Pulmonary artery endothelial cell (primary cell): ENCODE data around the gene LAMA1. TPM values are rescaled to one million over a fixed set of nuclear protein-coding genes. Genes with fewer than 3 reads are reported as not detected.

Experiments used
- DNase-seq: peaks from one replicate; pipeline ENCODE4 v3.0.0-alpha.2; 2011; ENCODE audit warnings: low read depth, low spot score
- total RNA-seq: library from RNA; depleted of rRNA; stranded (reverse); fragments of >200 nt; gene quantifications from 2 replicates; pipeline ENCODE4 v1.2.3, GENCODE V29; 2014

LAMA1 gene
- total RNA-seq, 1 donor from 2014 or later: under 0.01 TPM

- DNase-seq: no peak
Observed at GRCh38 chr18:7112936-7113335, 4.7 kb downstream of the LAMA1 start.

- DNase-seq: no peak
Observed at GRCh38 chr18:7111134-7111533, 6.5 kb downstream of the LAMA1 start.

- DNase-seq: no peak
Observed at GRCh38 chr18:7105943-7106342, 11.7 kb downstream of the LAMA1 start.

GRCh38 chr18:7105268-7105667, 12.3 kb downstream of the LAMA1 start:
- no peak for DNase-seq

GRCh38 chr18:7104649-7105048, 12.9 kb downstream of the LAMA1 start:
- DNase-seq: no peak

GRCh38 chr18:7102131-7102530, 15.5 kb downstream of the LAMA1 start:
- no peak for DNase-seq

- no peak for DNase-seq
Observed at GRCh38 chr18:7096838-7097237, 20.8 kb downstream of the LAMA1 start.

GRCh38 chr18:7094427-7094826, 23.2 kb downstream of the LAMA1 start:
- no peak for DNase-seq

- no peak for DNase-seq
Observed at GRCh38 chr18:7090771-7091170, 26.8 kb downstream of the LAMA1 start.

- no peak for DNase-seq
Observed at GRCh38 chr18:7089369-7089768, 28.2 kb downstream of the LAMA1 start.

- DNase-seq: no peak
Observed at GRCh38 chr18:7084080-7085065, 33.2 kb downstream of the LAMA1 start.

- no peak for DNase-seq
Observed at GRCh38 chr18:7082671-7083070, 34.9 kb downstream of the LAMA1 start.

- DNase-seq: no peak
Observed at GRCh38 chr18:7079231-7079630, 38.4 kb downstream of the LAMA1 start.

GRCh38 chr18:7072593-7072992, 45.0 kb downstream of the LAMA1 start:
- no peak for DNase-seq

GRCh38 chr18:7071600-7071999, 46.0 kb downstream of the LAMA1 start:
- DNase-seq: no peak

- DNase-seq: no peak
Observed at GRCh38 chr18:7070466-7070865, 47.1 kb downstream of the LAMA1 start.

GRCh38 chr18:7068871-7069590, 48.6 kb downstream of the LAMA1 start:
- no peak for DNase-seq

GRCh38 chr18:7066965-7067555, 50.5 kb downstream of the LAMA1 start:
- DNase-seq: no peak

GRCh38 chr18:7065736-7066135, 51.9 kb downstream of the LAMA1 start:
- no peak for DNase-seq

GRCh38 chr18:7064346-7064745, 53.3 kb downstream of the LAMA1 start:
- no peak for DNase-seq

- no peak for DNase-seq
Observed at GRCh38 chr18:7062811-7063210, 54.8 kb downstream of the LAMA1 start.

- no peak for DNase-seq
Observed at GRCh38 chr18:7062236-7062635, 55.4 kb downstream of the LAMA1 start.
